Stimulated activated CD8-positive, alpha-beta memory T cell treated with anti-CD3 and anti-CD28 coated beads, Interleukin-7, amount 100 ng/mL, for 1 hour (primary cell): ENCODE results near the gene PTER.

Experiments used
- DNase-seq, 2 donors: peaks; one replicate each; pipeline ENCODE4 v3.0.0-alpha.2; 2020; ENCODE audit warnings: low read depth in 2 of 2

Gene PTER

GRCh38 chr10:16544099-16544498, 107.3 kb downstream of the PTER start:
- no peak for DNase-seq

- DNase-seq: no peak
Observed at GRCh38 chr10:16544591-16544990, 107.8 kb downstream of the PTER start.

GRCh38 chr10:16545116-16545736, 108.4 kb downstream of the PTER start:
- no peak for DNase-seq

GRCh38 chr10:16547973-16548372, 111.2 kb downstream of the PTER start:
- no peak for DNase-seq

- no peak for DNase-seq
Observed at GRCh38 chr10:16559236-16559773, 122.5 kb downstream of the PTER start.

GRCh38 chr10:16562891-16563290, 126.1 kb downstream of the PTER start:
- DNase-seq: no peak
